HCT116 (cell line): Measurements from ENCODE around the gene DIPK2B. TPM values are rescaled to one million over a fixed set of nuclear protein-coding genes. Genes with fewer than 3 reads are reported as not detected.

ENCODE experiments used
- ATAC-seq: fragments of 200-7000 bp; cut with Tn5 transposase; 2 replicates; pipeline ENCODE4 v1.9.1; 2020; ENCODE audit warnings: mild to moderate bottlenecking, moderate library complexity
- BruUV-seq: library from RNA; stranded (reverse); fragments of 400-500 nt; replicated peaks from 2 replicates; lab custom pipeline; 2021; lab: Mats Ljungman, UMichigan
- CTCF ChIA-PET: fragments of 300-600 bp; sonication (Branson Sonifier 250); formaldehyde crosslinking; loops from one replicate; lab custom pipeline; 2021; ENCODE audit warnings: antibody characterized with exemption; lab: Charles Lee
- POLR2A ChIA-PET: fragments of 300-600, 350-600 bp; sonication (Branson Sonifier 250); formaldehyde crosslinking; loops from one replicate; lab custom pipeline; 2021; ENCODE audit warnings: antibody characterized with exemption; lab: Charles Lee
- RAD21 ChIA-PET, 2 experiments: fragments of 300-600 bp; sonication (Branson Sonifier 250); formaldehyde crosslinking; loops; one replicate each; lab custom pipeline; 2023; ENCODE audit warnings: low total read pairs in 2 of 2; ENCODE audit not compliant: uncharacterized antibody in 2 of 2, unreplicated experiment in 2 of 2, low non-redundant PET in 1 of 2; lab: Charles Lee
- DNase-seq: peaks from one replicate; pipeline ENCODE4 v3.0.0-alpha.2; 2010; ENCODE audit warnings: low read depth, low spot score
- H2AFZ ChIP-seq: fragments of 200-600 bp; shearing (Covaris generic), sonication (generic); 2 replicates; pipeline ENCODE4 v1.6.1; 2017; ENCODE audit warnings: low read depth, mixed run types, mixed read lengths, antibody characterized with exemption, low read length; ENCODE audit not compliant: poor library complexity, severe bottlenecking
- H3K27ac ChIP-seq: 2 replicates; pipeline ENCODE4 v1.5.1; 2012; ENCODE audit warnings: low read depth, low read length
- H3K27me3 ChIP-seq: fragments of 200-600 bp; sonication (generic); 2 replicates; pipeline ENCODE4 v1.6.1; 2016; ENCODE audit warnings: mixed run types, low read length, mixed read lengths; ENCODE audit not compliant: insufficient read depth
- H3K36me3 ChIP-seq, 2 experiments: fragments of 200-500 bp in 1 of 2; fragments of 200-600 bp in 1 of 2; sonication (Bioruptor generic) in 1 of 2; sonication (generic) in 1 of 2; 2 replicates each; pipeline versions ENCODE4 v1.5.1 to v1.6.1; 2014 to 2016; ENCODE audit warnings: low read length in 2 of 2, inconsistent platforms in 1 of 2, mixed read lengths in 1 of 2, mixed run types in 1 of 2; ENCODE audit not compliant: insufficient read depth in 2 of 2, control insufficient read depth in 1 of 2
- H3K4me1 ChIP-seq, 2 experiments: fragments of 200-600 bp in 1 of 2; sonication (generic) in 1 of 2; 2 replicates each; pipeline versions ENCODE4 v1.5.1 to v1.6.1; 2012 to 2017; ENCODE audit warnings: low read length in 2 of 2, inconsistent platforms in 1 of 2, mild to moderate bottlenecking in 1 of 2, mixed read lengths in 1 of 2, mixed run types in 1 of 2, moderate library complexity in 1 of 2; ENCODE audit not compliant: insufficient read depth in 2 of 2, control insufficient read depth in 1 of 2
- H3K4me2 ChIP-seq: fragments of 200-600 bp; sonication (generic); 2 replicates; pipeline ENCODE4 v1.6.1; 2017; ENCODE audit warnings: mixed run types, low read length, mixed read lengths
- H3K4me3 ChIP-seq, 2 experiments: fragments of 200-600 bp in 1 of 2; sonication (generic) in 1 of 2; replicated peaks in 1 of 2; 2 replicates each; pipeline ENCODE4 v1.5.1; 2011 to 2016; ENCODE audit warnings: low read length in 2 of 2, control low read depth in 1 of 2, low read depth in 1 of 2, mild to moderate bottlenecking in 1 of 2, mixed read lengths in 1 of 2, mixed run types in 1 of 2
- H3K79me2 ChIP-seq: fragments of 200-600 bp; sonication (generic); 2 replicates; pipeline ENCODE4 v1.6.1; 2017; ENCODE audit warnings: mild to moderate bottlenecking, mixed run types, low read length, moderate library complexity, mixed read lengths; ENCODE audit not compliant: insufficient read depth
- H3K9ac ChIP-seq: fragments of 200-600 bp; sonication (generic); 2 replicates; pipeline ENCODE4 v1.6.1; 2016; ENCODE audit warnings: low read length, mixed read lengths
- H3K9me2 ChIP-seq: fragments of 200-600 bp; sonication (generic), shearing (Covaris generic); 2 replicates; pipeline ENCODE4 v1.6.1; 2017; ENCODE audit warnings: mixed run types, mild to moderate bottlenecking, moderate library complexity; ENCODE audit not compliant: insufficient read depth
- H3K9me3 ChIP-seq, 2 experiments: fragments of 200-500 bp in 1 of 2; fragments of 200-600 bp in 1 of 2; sonication (Bioruptor generic) in 1 of 2; sonication (generic) in 1 of 2; 2 replicates each; pipeline ENCODE4 v1.6.1; 2014 to 2017; ENCODE audit warnings: low read length in 2 of 2, mixed read lengths in 2 of 2, inconsistent platforms in 1 of 2, low read depth in 1 of 2, mild to moderate bottlenecking in 1 of 2, mixed run types in 1 of 2, moderate library complexity in 1 of 2; ENCODE audit not compliant: control insufficient read depth in 1 of 2, insufficient read depth in 1 of 2
- H4K20me1 ChIP-seq: fragments of 200-600 bp; sonication (generic), shearing (Covaris generic); 2 replicates; pipeline ENCODE4 v1.6.1; 2017; ENCODE audit warnings: mixed run types, mild to moderate bottlenecking, moderate library complexity; ENCODE audit not compliant: insufficient read depth
- CBX3 ChIP-seq: IDR thresholded peaks from 2 replicates; pipeline ENCODE4 v1.6.1; 2012; ENCODE audit warnings: low read depth
- CEBPB ChIP-seq: IDR thresholded peaks from 2 replicates; pipeline ENCODE4 v1.6.1; 2012; ENCODE audit warnings: low read depth
- EZH2phosphoT487 ChIP-seq: fragments of 200-600 bp; IDR thresholded peaks from 2 replicates; pipeline ENCODE4 v1.6.1; 2018; ENCODE audit warnings: antibody characterized with exemption, borderline replicate concordance
- POLR2A ChIP-seq: IDR thresholded peaks from 2 replicates; pipeline ENCODE4 v1.7.0; 2011; ENCODE audit warnings: borderline replicate concordance; ENCODE audit not compliant: insufficient read depth, insufficient read length; ENCODE audit errors: extremely low read depth
- POLR2AphosphoS5 ChIP-seq: IDR thresholded peaks from 2 replicates; pipeline ENCODE4 v1.6.1; 2011; ENCODE audit warnings: mild to moderate bottlenecking, low read depth, low read length, moderate library complexity
- RAD21 ChIP-seq: IDR thresholded peaks from 2 replicates; pipeline ENCODE4 v1.6.1; 2012; ENCODE audit warnings: low read depth, mild to moderate bottlenecking
- SIN3A ChIP-seq: IDR thresholded peaks from 2 replicates; pipeline ENCODE4 v1.6.1; 2012; ENCODE audit warnings: low read depth
- intact Hi-C: fragments of 100-400 bp; cut with micrococcal nuclease; formaldehyde crosslinking; loops from 2 replicates; pipeline ENCODE4 v1.10.0; 2022
- total RNA-seq: library from RNA; stranded (reverse); gene quantifications from one replicate; pipeline ENCODE4 v1.2.1, GENCODE V29; 2021; ENCODE audit not compliant: unreplicated experiment

Gene DIPK2B
- total RNA-seq, 1 experiment from 2014 or later: not detected

DNA sequence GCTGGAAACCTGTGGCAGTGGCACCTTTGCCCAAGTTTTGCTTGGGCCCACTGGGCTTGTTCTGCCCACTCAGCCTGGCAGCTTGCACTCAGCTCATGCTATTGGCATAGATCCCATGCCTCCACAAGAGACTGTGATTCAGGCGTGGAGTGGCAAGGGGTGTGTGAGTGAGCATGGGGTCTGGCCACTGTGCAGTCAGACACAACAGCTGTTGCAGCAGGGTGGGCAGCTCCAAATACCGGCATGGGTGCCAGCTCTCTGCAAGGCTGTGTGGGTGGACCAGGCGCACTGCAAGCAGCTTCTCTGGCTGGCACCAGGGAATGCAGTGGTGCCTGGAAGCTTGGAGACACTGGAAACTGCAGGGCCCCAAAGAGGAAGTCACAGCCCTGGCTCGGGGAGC lies 27.4 kb upstream of the DIPK2B start:
- Histone ChIP-seq H3K36me3 (no peaks in the 10 kb centered on the region), H3K79me2 (no peaks in the 10 kb centered on the region), H3K9ac (no peak overlapping the region), H3K9me3 (no peaks in the 10 kb centered on the region), H4K20me1 (no peaks in the 10 kb centered on the region), H3K9me2 (no peaks in the 10 kb centered on the region), H3K27ac (no peak overlapping the region), H3K27me3 (no peaks in the 10 kb centered on the region), H3K4me3 (no peak overlapping the region), H3K4me2 (no peak overlapping the region), H2AFZ (no peak overlapping the region), H3K4me1 (no peaks in the 10 kb centered on the region)
- ATAC-seq: no peak
- DNase-seq: no peak
- ChIA-PET CTCF (no interaction called here), POLR2A (no interaction called here), RAD21 (no interaction called here)
- TF ChIP-seq SIN3A: no peak
- no peak for TF ChIP-seq POLR2AphosphoS5
- no peak for TF ChIP-seq CBX3
- TF ChIP-seq EZH2phosphoT487: no peak
- intact Hi-C loops: no loop called here
- BruUV-seq: no TSS peak

DNA sequence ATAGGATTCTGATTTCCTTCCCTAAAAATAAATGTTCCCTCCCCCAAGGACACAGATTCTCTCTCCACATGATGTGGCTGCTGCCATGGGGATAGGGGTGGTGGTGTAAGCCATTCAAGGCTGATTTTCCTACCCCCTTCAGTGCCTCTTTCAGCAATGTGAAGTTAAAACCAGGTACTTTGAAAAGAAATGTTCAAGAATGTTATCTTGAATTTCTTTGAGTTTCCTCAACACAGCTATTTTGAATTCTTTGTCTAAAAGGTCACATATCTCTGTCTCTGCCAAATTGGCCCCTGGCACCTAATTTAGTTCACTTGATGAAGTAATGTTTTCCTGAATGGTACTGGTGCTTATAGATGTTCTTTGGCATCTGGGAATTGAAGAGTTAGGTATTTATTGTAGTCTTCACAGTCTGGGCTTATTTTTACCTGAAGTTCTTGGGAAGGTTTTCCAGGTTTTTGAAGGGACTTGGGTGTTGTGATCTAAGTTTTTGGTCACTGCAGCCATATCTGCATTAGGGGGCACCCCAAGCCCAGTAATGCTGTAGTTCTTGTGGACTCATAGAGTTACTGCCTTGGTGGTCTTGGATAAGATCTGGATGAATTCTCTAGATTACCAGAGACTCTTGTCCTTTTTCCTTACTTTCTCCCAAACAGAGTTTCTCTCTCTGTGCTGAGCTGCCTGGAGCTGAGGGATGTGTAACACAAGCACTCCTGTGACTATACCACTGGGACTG lies 7.6 kb upstream of the DIPK2B start:
- Histone ChIP-seq H3K9ac (no peak overlapping the region), H3K9me2 (no peaks in the 10 kb centered on the region), H3K27ac (no peak overlapping the region), H4K20me1 (no peaks in the 10 kb centered on the region), H3K27me3 (no peaks in the 10 kb centered on the region), H3K4me2 (no peak overlapping the region), H3K4me1 (no peaks in the 10 kb centered on the region), H3K36me3 (no peaks in the 10 kb centered on the region), H3K4me3 (no peak overlapping the region), H3K9me3 (no peaks in the 10 kb centered on the region), H3K79me2 (no peaks in the 10 kb centered on the region), H2AFZ (no peak overlapping the region)
- CTCF ChIA-PET: no interaction called here
- DNase-seq (no peak), ATAC-seq (no peak)
- TF ChIP-seq CEBPB: no peak
- TF ChIP-seq RAD21: peak; percentile 13; the same call in 1 of the 2 replicates
- no peak for TF ChIP-seq POLR2A
- no peak for TF ChIP-seq POLR2AphosphoS5
- RAD21 ChIA-PET: no interaction called here
- intact Hi-C loops: no loop called here
- no TSS peak for BruUV-seq
- POLR2A ChIA-PET: no interaction called here
